Heart right ventricle (tissue), 16 donors: ENCODE data around the gene KIF1A. TPM values are rescaled to one million over a fixed set of nuclear protein-coding genes. Genes with fewer than 3 reads are reported as not detected.

ENCODE experiments used
- ATAC-seq, 8 donors: fragments of 200-7000 bp; cut with Tn5 transposase; one replicate each; pipeline ENCODE4 v1.9.1; 2020; ENCODE audit warnings: mild to moderate bottlenecking in 8 of 8, moderate library complexity in 8 of 8, moderate number of reproducible peaks in 1 of 8
- DNase-seq, 2 donors: peaks; one replicate each; pipeline ENCODE4 v3.0.0-alpha.2; 2020
- H3K27ac ChIP-seq, 10 donors: fragments of 200-600 bp; sonication (generic) in 2 of 10; one replicate each; pipeline versions ENCODE4 v1.5.0 to v1.8.0; 2020 to 2022; ENCODE audit warnings: mild to moderate bottlenecking in 3 of 10
- H3K27me3 ChIP-seq, 7 donors: fragments of 200-600 bp; one replicate each; pipeline ENCODE4 v1.8.0; 2021 to 2022; ENCODE audit warnings: mild to moderate bottlenecking in 2 of 7
- H3K36me3 ChIP-seq, 9 donors: fragments of 200-600 bp; sonication (generic) in 1 of 9; one replicate each; pipeline versions ENCODE4 v1.5.0 to v1.8.0; 2020 to 2022; ENCODE audit warnings: mild to moderate bottlenecking in 2 of 9
- H3K4me1 ChIP-seq, 9 donors: fragments of 200-600 bp; sonication (generic) in 1 of 9; one replicate each; pipeline versions ENCODE4 v1.5.0 to v1.8.0; 2020 to 2022; ENCODE audit warnings: mild to moderate bottlenecking in 4 of 9
- H3K4me3 ChIP-seq, 10 donors: fragments of 200-600 bp; sonication (generic) in 2 of 10; one replicate each; pipeline versions ENCODE4 v1.5.0 to v1.8.0; 2020 to 2022; ENCODE audit warnings: mild to moderate bottlenecking in 7 of 10, moderate library complexity in 2 of 10
- H3K9me3 ChIP-seq, 11 donors: fragments of 200-600 bp in 10 of 11; sonication (generic) in 2 of 11; one replicate each; pipeline versions ENCODE4 v1.5.0 to v1.8.0; 2013 to 2022; ENCODE audit warnings: mild to moderate bottlenecking in 2 of 11, control low read depth in 1 of 11, moderate library complexity in 1 of 11
- WGBS, 2 donors: extraction: QIAGEN DNeasy Blood & Tissue Kit; methylation state at CpG; one replicate each; pipeline ENCODE4 v1.1.7; 2013; ENCODE audit warnings: inconsistent platforms in 1 of 2; 5-methylcytosine and 5-hydroxymethylcytosine counted together
- intact Hi-C, 10 donors: fragments of 100-400 bp; cut with DNase I; formaldehyde crosslinking; loops; one replicate each; pipeline versions ENCODE4 v1.11.1 to v1.14.2; 2022
- polyA plus RNA-seq, 2 donors: library from polyadenylated mRNA; stranded (reverse); fragments of 200-250 nt; gene quantifications; one replicate each; pipeline ENCODE4 v1.2.3, GENCODE V29; 2013
- total RNA-seq, 10 donors: library from RNA; stranded (reverse); fragmentation: NEBNext Ultra II Directional in 3 of 10; extraction: Animal tissue kit (Norgen Biotek cat#: 25700) in 3 of 10; gene quantifications; one replicate each; pipeline versions ENCODE4 v1.2.1 to v1.2.4, GENCODE V29; 2021 to 2023
- TF ChIP-seq, protein P1 (sequence below), 9 donors: fragments of 200-600 bp; sonication (generic) in 2 of 9; IDR thresholded peaks; one replicate each; pipeline versions ENCODE4 v1.5.0 to v1.8.0; 2021 to 2022; ENCODE audit warnings: antibody characterized with exemption in 9 of 9, mild to moderate bottlenecking in 5 of 9, moderate library complexity in 1 of 9
- donor health status: Arrhythmogenic right ventricular cardiomyopathy.
- donor health status: ischemic (EF 13 %, LVEDD 7.1; RV severe dilation, severe dysfunction).
- donor health status: healthy with polysubstance abuse.
- donor health status: DM: no; HTN: yes; CAD: no.
- donor health status: DM: no; HTN: no; CAD: no.
- donor health status: ischemic (EF 25% LVEDD 6.9; RV normal size, moderate dysfunction).
- donor health status: ischemic (EF 25% LVEDD 5.7; RV mildly dilated, moderate dysfunction).
- donor health status: healthy.
- donor health status: DM: yes; HTN: yes; CAD: no.
- donor health status: Ischemic cardiomyopathy.
- donor health status: ischemic (EF 35%, LVEDD 5.7; RV mildly dilated, moderate dysfunction).
- donor health status: nonischemic (EF 11% LVEDD 7.7; RV severe dilation, severe dysfunction).
- donor health status: DM: yes; HTN: yes; CAD: no.
- donor health status: PGD.
- donor health status: ischemic (EF 29% LVEDD 5.4; RV normal size, mild dysfunction).
- donor health status: nonischemic (EF 23%, LVEDD 6.1; RV moderate dilation, normal function).

The KIF1A gene
- total and polyA plus RNA-seq, 12 donors = 0.37 to 21.4 (median 1.4) TPM

DNA sequence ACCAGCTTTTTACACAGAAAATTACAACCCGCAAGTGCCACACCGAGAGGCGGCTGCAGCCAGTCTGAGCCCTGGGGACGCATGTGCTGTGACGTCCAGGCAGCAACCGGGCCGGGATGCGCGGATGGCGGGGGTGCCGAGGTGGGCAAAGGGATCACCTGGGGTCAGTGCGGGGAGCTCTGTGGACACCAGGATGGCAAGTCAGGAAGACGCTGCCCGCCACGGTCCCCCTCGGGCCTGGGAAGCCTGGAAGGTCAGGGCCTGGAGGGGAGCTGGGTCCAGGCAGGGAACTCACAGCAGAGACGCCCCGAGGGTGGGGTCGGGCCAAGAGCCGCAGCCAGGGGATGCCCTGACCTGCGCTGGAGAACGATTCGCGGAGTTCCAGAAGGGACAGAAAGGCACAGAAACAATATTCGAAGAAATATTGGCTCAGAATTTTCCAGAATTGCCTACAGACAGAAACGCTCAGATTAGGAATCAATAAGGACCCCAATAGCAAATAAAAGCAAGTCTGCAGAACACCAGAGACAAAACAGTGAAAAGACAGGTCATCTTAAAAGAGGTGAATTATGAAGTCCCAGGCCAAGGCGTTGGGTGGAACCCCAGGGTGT lies 11.7 kb upstream of the KIF1A start:
- Histone ChIP-seq H3K9me3 (no peaks in the 10 kb centered on the region), H3K4me1 (peaks cover 7 to 15% (median 12%) of the 10 kb centered on the region in 9 donors), H3K27me3 (peaks cover 0 to 54% (median 43%) of the 10 kb centered on the region in 7 donors), H3K36me3 (no peaks in the 10 kb centered on the region), H3K27ac (no peak overlapping the region), H3K4me3 (peak overlapping the region in 9 of 10 donors; percentile 20 to 50 (median 41))
- DNase-seq = no peak
- ATAC-seq = peak in 1 of 8 donors; percentile 16
- TF ChIP-seq, protein P1, sequence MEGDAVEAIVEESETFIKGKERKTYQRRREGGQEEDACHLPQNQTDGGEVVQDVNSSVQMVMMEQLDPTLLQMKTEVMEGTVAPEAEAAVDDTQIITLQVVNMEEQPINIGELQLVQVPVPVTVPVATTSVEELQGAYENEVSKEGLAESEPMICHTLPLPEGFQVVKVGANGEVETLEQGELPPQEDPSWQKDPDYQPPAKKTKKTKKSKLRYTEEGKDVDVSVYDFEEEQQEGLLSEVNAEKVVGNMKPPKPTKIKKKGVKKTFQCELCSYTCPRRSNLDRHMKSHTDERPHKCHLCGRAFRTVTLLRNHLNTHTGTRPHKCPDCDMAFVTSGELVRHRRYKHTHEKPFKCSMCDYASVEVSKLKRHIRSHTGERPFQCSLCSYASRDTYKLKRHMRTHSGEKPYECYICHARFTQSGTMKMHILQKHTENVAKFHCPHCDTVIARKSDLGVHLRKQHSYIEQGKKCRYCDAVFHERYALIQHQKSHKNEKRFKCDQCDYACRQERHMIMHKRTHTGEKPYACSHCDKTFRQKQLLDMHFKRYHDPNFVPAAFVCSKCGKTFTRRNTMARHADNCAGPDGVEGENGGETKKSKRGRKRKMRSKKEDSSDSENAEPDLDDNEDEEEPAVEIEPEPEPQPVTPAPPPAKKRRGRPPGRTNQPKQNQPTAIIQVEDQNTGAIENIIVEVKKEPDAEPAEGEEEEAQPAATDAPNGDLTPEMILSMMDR (IDR thresholded peaks at IDR 0.05) = no peak
- intact Hi-C loops = loop anchor here in 5 of 10 donors (10.0 kb wide), 2 partner anchors 247 to 317 kb away; partner anchors contain the start of gene CAPN10 (in 1 of the 5)
- 9 to 10% methylated on average over 27 of the region's 27 CpGs for WGBS, 2 donors

DNA sequence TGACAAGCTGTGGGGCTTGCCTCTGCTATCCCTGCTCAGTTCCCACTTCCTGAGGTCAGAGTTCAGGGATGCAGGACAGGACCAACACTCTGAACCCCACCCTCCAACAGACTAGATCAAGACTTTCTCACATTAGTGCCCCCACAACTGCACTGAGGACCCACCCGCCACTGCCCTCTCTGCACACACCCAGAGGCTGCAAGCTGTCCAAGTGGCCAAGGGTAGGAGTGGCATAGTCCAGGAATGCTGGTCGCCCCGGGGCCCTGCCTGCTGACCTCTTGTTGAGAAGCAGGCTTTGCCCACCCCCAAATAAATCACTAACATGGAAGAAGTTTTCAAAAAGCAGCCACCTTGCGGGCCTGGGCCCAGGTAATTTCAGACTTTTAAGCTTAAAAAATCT lies 5.5 kb upstream of the KIF1A start:
- intact Hi-C loops = no loop called here
- ATAC-seq = no peak
- Histone ChIP-seq H3K27ac (no peak overlapping the region), H3K27me3 (peaks cover 9 to 100% (median 99%) of the 10 kb centered on the region in 7 donors), H3K4me3 (no peak overlapping the region), H3K9me3 (peaks cover 0 to 11% (median 0%) of the 10 kb centered on the region in 11 donors), H3K36me3 (no peaks in the 10 kb centered on the region), H3K4me1 (peaks cover 0 to 9% (median 7%) of the 10 kb centered on the region in 9 donors)
- DNase-seq = no peak
- WGBS, 2 donors = 82 to 83% methylated on average over 4 of the region's 4 CpGs
- TF ChIP-seq, protein P1 (IDR thresholded peaks at IDR 0.05) = no peak

DNA sequence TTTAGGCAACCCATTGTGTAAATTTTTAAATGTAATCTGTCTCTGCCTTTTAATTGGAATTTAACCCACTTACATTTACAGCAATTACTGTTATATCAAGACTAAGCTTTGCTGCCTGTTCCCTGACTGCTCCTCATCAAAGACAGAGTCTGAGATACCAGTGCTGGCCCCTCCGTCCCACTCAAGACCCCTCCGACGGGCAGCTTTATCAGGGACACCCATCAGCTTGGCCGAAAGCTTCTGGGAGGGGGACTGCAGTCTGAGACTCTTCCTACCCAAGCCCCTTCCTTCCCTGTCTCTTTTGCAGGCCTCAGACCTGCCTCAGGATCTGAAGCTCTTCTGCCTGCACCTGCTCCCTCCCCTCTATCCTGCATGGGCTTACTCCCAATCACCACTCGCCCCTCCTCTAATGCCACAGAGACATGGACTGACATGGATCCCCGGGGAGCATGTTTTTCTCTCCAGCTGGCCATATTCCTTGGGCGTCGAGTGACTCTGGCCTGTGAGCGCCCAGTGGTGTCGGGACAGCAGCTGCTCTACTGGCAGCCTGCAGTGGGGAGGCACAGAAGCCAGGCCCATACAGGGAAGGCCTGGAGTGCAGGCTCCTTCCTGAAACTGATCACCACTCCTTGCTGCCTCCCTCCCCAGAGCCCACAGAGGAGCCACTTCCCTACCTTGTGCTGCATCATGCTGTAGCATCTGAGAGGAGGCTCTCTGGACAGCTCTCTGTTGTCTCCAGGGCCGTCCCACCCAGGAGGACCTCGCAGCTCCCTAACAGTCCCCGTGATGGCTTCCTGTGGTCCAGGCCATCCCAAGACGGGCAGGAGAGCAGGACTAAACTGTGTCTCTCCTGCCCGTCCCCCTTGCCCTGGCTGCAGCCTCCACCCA lies 3.7 kb upstream of the KIF1A start:
- 75 to 77% methylated on average over 15 of the region's 15 CpGs for WGBS, 2 donors
- TF ChIP-seq, protein P1 (IDR thresholded peaks at IDR 0.05) = no peak

DNA sequence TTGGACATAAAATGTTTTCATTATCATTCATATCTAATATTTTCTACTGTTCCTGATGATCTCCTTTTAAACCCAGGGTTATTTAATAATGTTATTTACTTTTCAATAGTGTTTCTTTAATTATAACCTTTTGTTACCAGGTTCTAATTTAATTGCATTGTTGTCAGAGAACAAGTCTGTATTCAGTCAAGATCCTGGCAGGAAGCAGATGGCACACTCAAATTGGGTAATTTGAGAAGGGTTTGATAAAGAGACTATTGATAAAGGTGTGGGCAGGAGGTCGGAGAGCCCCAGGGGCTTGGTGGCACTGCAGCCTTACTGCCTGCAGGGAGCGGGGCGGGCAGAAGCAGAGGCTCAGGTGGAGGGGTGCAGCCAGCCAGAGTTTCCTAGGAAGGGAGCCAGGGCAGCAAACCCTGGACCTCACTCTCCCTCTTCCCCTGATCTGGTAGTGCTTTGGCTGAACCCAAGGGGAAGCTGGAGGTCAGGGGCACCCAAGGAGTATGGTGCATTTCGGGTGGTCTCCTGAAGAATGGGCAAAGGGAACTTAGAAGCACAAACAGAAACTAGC lies 2.3 kb upstream of the KIF1A start:
- H3K27me3 ChIP-seq = peaks cover 23 to 98% (median 96%) of the 10 kb centered on the region in 7 donors
- intact Hi-C loops = no loop called here

More for the DNA sequence above, 3.7 kb upstream of the KIF1A start:
- peaks cover 0 to 11% (median 0%) of the 10 kb centered on the region in 11 donors for H3K9me3 ChIP-seq
- DNase-seq (no peak), ATAC-seq (no peak)
- intact Hi-C loops = no loop called here
- H3K4me1 ChIP-seq = peaks cover 0 to 22% (median 17%) of the 10 kb centered on the region in 9 donors
- H3K27ac ChIP-seq = no peak overlapping the region
- H3K27me3 ChIP-seq = peaks cover 23 to 100% (median 96%) of the 10 kb centered on the region in 7 donors
- no peaks in the 10 kb centered on the region for H3K36me3 ChIP-seq
- H3K4me3 ChIP-seq = no peak overlapping the region

More for the DNA sequence above, 2.3 kb upstream of the KIF1A start:
- WGBS, 2 donors = 56 to 70% methylated on average over 4 of the region's 4 CpGs
- H3K27ac ChIP-seq = no peak overlapping the region
- TF ChIP-seq, protein P1 (IDR thresholded peaks at IDR 0.05) = no peak
- peaks cover 0 to 11% (median 0%) of the 10 kb centered on the region in 11 donors for H3K9me3 ChIP-seq
- H3K36me3 ChIP-seq = no peaks in the 10 kb centered on the region
- ATAC-seq (no peak), DNase-seq (no peak)
- peaks cover 0 to 23% (median 19%) of the 10 kb centered on the region in 9 donors for H3K4me1 ChIP-seq
- H3K4me3 ChIP-seq = no peak overlapping the region
